SK-N-MC (cell line): ENCODE results near the gene RNPS1.

Source experiments
- EZH2 ChIP-seq: fragments of 200-600 bp; sonication (generic); IDR thresholded peaks from one replicate; pipeline ENCODE4 v1.6.1; 2017; ENCODE audit warnings: antibody characterized with exemption
- POLR2AphosphoS5 ChIP-seq: IDR thresholded peaks from 2 replicates; pipeline ENCODE4 v1.6.1; 2012; ENCODE audit warnings: mild to moderate bottlenecking, low read depth, low read length, borderline replicate concordance

- TF ChIP-seq EZH2 (no peak), POLR2AphosphoS5 (no peak)
Observed at GRCh38 chr16:2206420-2206779, 61.5 kb downstream of the RNPS1 start.
